Measurements from ENCODE around the gene TWIST2. TPM values are rescaled to one million over a fixed set of nuclear protein-coding genes. Genes with fewer than 3 reads are reported as not detected.

Gene TWIST2
- total RNA-seq, 2 donors from 2014 or later = 7.5 to 40.5 TPM

- WGBS, 2 donors = 55 to 59% methylated on average over 8 to 9 of the region's 9 CpGs
- Histone ChIP-seq H3K36me3 (replicated peaks in 1 of 2; ENCODE audit: insufficient read depth in 1 of 2, low read depth in 2 of 2) (no peaks in the 10 kb centered on the region), H3K9me3 (no peaks in the 10 kb centered on the region), H3K4me3 (no peak overlapping the region), H3K4me1 (peaks cover 6% of the 10 kb centered on the region), H3K27ac (no peak overlapping the region), H3K27me3 (peaks cover 0 to 3% of the 10 kb centered on the region in 2 donors)
- peak; percentile 10 for ATAC-seq
- no peak for DNase-seq
- intact Hi-C loops (cut with DNase I) = no loop called here
- TF ChIP-seq CTCF (IDR thresholded peaks at IDR 0.05) = no peak
- no peak for TF ChIP-seq POLR2A (IDR thresholded peaks at IDR 0.05)
Measured at GRCh38 chr2:238863749-238864206, 15.9 kb downstream of the TWIST2 start.

DNA sequence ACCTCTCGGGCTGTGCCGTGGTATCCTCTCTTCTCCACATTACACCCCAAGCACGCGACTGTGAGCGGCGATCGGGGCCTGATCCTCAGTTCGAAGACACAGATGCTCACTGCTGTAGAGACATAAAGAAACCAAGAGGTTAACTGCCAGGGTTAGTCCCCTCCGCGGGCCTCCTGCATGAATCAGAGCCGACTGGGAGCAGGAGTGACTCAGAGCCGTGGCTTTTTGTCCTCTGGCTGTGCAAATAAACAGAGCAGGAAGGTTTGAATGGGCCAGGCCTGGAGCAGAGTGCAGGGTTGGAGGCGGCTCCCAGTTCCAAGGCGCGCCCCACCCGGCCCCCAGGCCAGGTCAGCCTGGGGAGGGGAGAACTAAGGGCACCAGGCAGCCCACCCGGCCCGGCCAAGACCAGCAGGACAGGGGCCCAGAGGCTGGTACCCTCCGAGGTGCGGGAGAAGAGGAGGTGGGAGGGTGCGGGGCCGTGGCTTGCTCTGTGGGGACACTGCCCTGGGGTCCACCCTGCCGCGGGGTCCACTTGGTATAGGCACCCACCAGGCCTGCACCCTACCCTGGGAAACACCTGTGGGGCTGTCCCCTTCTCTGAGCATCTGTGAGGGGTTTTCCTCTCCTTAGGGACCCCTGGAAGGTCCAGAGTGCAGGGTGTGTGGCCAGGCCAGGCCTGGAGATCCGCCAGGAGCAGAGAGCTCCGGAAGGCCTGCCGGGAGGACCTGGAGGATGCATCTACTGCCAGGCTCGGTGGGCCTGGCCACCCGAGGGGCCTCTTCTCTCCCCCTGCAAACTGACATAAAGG lies 16.5 kb downstream of the TWIST2 start:
- DNase-seq (peak; percentile 42 to 85 (median 69)), ATAC-seq (peak; percentile 74)
- no peak overlapping the region for H3K4me3 ChIP-seq
- peak overlapping the region in 1 of 4 donors; percentile 9 for H3K27ac ChIP-seq
- H3K9me3 ChIP-seq = no peaks in the 10 kb centered on the region
- peaks cover 6% of the 10 kb centered on the region for H3K4me1 ChIP-seq
- H3K27me3 ChIP-seq = peaks cover 0 to 3% of the 10 kb centered on the region in 2 donors
- WGBS, 2 donors = 38 to 39% methylated on average over 22 to 28 of the region's 29 CpGs
- no peaks in the 10 kb centered on the region for H3K36me3 ChIP-seq (replicated peaks in 1 of 2; ENCODE audit: insufficient read depth in 1 of 2, low read depth in 2 of 2)
- TF ChIP-seq CTCF (IDR thresholded peaks at IDR 0.05) (no peak), POLR2A (IDR thresholded peaks at IDR 0.05) (no peak)
- intact Hi-C loops (cut with DNase I) = no loop called here

GRCh38 chr2:238865015-238865719 lies 17.3 kb downstream of the TWIST2 start:
- peaks cover 0 to 3% of the 10 kb centered on the region in 2 donors for H3K27me3 ChIP-seq
- H3K36me3 ChIP-seq (replicated peaks in 1 of 2; ENCODE audit: insufficient read depth in 1 of 2, low read depth in 2 of 2) = no peaks in the 10 kb centered on the region
- TF ChIP-seq POLR2A (IDR thresholded peaks at IDR 0.05) (no peak), CTCF (IDR thresholded peaks at IDR 0.05) (no peak)
- no peak for ATAC-seq
- H3K4me1 ChIP-seq = peaks cover 6% of the 10 kb centered on the region
- no peak for DNase-seq
- 70% methylated on average over 8 to 17 of the region's 17 CpGs for WGBS, 2 donors
- no peak overlapping the region for H3K27ac ChIP-seq
- intact Hi-C loops (cut with DNase I) = no loop called here
- H3K4me3 ChIP-seq = no peak overlapping the region
- no peaks in the 10 kb centered on the region for H3K9me3 ChIP-seq

GRCh38 chr2:238865744-238866355 lies 18.0 kb downstream of the TWIST2 start:
- peaks cover 6% of the 10 kb centered on the region for H3K4me1 ChIP-seq
- H3K9me3 ChIP-seq = no peaks in the 10 kb centered on the region
- intact Hi-C loops (cut with DNase I) = no loop called here
- DNase-seq (no peak), ATAC-seq (no peak)
- H3K27ac ChIP-seq = no peak overlapping the region
- TF ChIP-seq POLR2A (IDR thresholded peaks at IDR 0.05) (no peak), CTCF (IDR thresholded peaks at IDR 0.05) (no peak)
- no peak overlapping the region for H3K4me3 ChIP-seq
- H3K36me3 ChIP-seq (replicated peaks in 1 of 2; ENCODE audit: insufficient read depth in 1 of 2, low read depth in 2 of 2) = no peaks in the 10 kb centered on the region
- peaks cover 0 to 3% of the 10 kb centered on the region in 2 donors for H3K27me3 ChIP-seq
- 76 to 79% methylated on average over 13 to 15 of the region's 15 CpGs for WGBS, 2 donors
